ENCODE measurements around the gene LRRC25.

The LRRC25 gene

DNA sequence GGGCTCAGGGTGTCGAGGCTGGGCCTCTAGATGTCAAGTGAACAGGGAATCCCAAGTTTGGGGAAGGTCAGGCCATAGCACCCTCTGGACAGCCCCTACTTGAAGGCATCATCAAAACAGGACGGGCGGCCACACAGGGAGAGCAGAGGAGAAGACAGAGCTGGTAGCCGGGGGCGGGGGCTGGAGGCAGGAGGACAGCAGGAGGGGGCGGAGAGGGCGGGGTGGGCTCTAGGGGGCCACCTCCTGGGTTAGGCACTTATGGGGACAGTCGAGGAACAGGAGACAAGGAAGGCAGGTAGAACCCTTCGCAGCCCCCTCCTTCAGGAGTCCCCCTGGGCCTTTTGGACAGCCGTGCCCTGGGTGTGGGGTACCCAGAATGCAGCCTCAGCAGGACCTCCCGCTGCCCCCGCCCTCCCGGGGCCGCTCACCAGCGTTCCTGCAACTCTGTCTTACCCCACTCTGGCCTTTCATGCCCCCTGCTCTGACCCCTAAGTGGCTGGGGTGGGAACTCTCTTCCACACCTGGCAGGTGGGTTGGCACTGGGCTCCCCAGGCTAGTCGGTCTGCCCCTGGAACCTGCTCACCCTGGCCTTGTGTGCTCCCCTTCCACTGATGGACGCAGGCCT lies 27.6 kb upstream of the LRRC25 start:
- DNase-seq (ENCODE audit: low read depth in 2 of 2): no peak

DNA sequence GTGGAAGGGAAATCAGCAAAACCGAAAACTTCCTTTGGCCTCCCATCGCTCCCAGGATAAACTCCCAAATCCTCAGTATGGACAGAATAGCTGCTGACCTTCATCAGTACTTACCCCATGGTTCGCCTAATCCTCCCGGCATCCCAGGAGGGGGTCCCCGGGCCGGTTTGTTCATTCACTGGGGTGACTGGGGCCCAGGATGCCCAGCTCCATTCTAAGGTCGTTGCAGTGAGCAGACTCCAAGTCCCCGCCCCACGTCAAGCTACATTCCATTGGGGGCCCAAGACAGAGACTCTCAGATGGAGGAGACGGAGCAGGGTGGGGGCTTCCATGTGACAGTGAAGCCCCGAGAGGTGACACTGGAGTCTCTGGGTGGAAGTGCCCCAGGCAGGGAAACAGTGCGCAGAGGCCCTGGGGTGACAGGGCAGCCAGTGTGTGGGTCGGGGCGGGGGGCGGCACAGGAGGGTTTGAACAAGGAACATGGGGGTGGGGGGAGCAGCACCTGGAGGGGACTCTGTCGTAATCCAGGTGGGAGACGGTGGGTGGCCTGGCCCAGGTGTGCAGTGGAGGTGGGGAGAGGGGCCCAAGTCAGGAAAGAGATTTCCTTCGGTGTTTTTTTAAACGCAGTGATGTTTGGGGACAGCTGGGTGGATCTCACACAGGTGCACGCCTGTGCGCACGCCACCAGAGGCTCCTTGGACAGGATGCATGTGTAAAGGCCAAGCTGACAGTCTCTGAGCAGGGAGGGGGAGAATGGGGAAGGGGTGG lies 26.9 kb upstream of the LRRC25 start:
- DNase-seq (ENCODE audit: low read depth in 2 of 2): no peak

DNA sequence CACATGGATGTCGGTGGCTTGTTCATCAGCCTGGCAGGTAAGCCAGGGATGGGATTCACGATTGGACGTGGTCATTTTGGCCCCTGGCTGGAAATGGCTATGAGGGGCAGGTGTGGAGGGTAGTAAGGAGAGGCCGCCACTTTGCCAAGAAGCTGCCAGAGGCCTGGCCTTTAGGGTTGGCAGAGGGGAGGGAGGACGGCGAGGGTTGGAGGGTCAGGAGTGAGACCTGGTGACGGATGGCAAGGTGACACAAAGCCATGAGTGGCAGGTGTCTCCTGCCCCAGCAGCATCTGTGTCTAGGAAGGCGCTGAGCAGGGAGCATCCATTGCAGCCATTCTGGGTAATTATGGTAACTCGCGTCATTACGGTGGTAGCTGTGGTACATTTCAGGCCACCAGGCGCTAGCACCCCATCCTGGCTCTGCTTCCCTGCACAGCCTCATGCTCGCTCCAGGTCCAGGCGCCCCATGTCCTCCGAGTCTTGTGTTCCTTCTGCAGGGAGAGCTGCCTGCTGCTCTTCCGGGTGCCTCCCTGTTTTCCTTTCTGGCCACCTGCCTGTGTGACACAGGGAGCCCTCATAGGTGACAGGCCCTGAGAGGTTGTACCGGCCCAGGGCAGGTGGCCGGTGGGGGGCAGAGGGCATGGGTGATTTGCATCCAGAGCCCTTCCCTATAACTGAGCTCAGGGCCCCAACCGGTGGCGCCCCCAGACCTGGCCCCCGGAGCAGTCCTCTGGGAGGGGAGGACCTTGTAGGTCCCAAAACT lies 26.0 kb upstream of the LRRC25 start:
- no peak for DNase-seq (ENCODE audit: low read depth in 2 of 2)

DNA sequence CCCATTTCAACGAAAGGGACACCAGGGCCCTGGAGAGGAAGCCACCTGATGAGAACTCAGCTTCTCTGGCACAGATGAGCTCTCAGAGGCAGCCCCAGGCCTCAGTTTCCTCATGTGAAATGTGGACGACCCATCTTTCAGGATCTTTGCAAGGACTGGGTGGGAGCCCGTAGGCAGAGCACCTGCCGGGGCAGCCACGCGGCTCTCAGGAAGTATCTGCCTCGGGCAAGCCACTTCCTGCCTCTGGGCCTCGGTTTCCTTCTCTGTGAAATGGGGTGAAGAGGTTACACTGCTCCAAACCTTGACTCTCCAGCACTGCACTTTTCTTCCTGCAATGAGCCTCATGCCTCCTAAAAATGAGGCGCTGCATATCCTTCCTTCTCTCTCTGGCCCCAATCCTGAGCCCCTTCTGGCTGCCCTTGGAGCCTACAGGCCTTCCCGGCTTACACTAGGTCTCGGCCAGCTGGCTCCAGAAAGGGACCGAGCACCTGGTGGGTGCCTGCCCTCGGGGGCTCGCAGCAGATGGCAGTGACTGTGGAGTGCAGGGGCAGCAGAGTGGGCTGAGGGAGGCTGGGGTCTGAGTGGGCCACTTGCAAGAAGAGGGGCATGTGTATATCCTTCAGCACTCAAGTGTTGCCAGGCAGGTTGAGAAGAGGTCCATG lies 25.2 kb upstream of the LRRC25 start:
- DNase-seq (ENCODE audit: low read depth in 2 of 2): no peak

DNA sequence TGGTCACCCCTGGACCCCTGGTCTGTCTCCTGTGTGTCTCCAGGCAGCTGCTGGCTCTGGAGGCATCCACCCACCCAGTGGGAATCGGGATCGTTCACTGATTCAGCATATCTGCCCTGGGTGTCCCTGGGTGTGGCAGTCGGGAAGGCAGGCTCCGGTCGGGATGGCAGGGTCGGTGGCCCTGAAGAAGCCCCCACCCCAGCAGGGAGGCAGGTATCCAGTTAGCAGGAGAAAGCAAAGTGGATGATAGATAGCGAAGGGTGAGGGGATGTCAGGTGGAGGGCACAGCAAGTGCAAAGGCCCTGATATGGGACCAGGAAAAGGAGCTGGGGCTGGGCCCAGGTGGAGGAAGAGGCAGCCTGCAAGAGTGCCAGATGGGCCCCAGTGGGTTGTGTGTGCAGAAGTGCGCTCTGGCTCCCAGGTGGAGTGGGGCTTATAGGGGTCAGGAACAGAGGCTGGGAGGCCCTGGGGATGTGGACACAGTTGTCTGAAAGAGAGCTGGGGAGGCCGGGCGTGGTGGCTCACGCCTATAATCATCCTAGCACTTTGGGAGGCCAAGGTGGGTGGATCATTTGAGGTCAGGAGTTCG lies 24.0 kb upstream of the LRRC25 start:
- DNase-seq (ENCODE audit: low read depth in 2 of 2): no peak

DNA sequence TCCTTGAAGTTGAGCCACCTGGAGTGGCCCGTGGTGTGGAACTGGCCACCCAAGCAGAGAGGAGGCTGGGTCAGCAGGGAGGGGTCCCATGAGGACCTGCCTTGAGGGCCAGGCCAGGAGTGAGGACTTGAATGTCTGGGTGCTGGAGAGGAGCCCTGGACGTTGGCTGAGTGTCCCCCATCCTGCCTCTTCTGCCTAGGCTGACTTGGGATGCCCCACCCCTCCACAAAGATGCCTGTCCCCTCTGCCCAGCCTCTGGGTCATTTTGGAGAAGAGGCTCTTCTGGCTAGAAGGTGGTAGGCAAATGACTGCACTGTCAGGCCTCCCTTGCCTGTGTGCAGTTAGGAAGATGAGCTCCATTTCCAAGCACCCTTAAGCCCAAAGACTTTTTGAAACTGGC lies 23.5 kb upstream of the LRRC25 start:
- no peak for DNase-seq (ENCODE audit: low read depth in 2 of 2)

DNA sequence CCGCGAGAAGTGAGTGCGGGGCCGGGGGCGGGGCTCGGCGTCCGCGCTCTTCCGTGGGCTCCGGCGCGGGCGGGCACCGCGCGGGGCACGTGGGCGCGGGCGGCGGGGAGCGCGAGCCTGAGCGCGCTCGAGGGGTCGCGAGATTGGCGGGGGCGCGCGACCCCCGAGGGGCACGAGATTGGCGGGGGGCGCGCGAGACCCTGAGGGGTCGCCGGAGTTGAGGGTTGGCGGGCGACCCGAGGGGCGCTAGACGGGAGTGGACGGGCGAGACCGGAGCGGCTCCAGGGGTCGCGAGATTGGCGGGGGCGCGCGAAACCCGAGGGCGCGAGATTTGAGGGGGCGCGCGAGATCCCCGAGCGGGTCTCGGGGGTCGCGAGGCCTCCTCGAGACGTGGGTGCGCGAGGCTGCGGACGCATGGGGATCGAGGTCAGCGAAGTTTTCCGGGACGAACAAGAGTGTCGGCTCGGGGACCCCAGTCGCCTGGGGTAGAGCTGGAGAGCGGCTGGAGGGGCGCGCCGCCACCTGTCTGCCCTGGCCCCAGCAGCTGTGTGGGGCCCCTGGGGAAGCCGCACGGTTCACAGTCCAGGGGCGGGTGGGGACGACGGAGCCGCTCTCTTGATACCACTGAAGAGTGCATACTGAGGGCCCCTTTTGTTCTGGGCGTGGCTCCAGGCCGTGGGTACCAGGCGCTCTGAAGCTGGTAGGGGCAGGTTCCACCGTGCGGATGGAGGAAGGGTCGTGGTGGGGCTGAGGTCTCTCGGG lies 22.5 kb upstream of the LRRC25 start:
- DNase-seq (ENCODE audit: low read depth in 2 of 2): no peak

DNA sequence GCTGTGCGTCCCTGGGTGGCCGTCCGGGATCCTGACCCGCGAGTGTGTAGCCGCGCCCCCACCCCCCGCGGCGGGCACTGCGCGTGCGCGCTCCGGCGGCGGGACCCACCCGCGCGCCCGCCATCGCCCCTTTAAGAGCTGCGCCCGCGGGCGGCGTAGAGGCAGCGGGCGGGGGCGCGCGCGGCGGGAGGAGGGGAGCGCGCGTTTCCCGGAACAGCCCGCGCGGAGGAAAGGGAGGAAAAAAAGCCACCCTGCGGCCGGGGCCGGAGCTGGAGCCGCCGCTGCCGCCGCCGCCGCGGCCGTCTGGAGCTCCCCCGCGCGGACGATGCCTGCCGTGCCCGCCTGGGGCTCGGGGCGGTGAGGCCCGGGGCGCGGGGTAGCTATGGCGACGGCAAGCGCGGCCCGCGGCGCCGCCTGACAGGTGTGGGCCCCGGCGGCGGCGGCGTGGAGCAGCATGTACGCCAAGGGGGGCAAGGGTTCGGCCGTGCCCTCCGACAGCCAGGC lies 21.8 kb upstream of the LRRC25 start, which contains the start of gene SSBP4:
Gene SSBP4 (plus strand): TSS at position 204 of the 504 bp plus-strand sequence. CDS start 251 bp downstream, at position 455.
- DNase-seq (ENCODE audit: low read depth in 2 of 2): peak in 1 of 2 donors; percentile 44

DNA sequence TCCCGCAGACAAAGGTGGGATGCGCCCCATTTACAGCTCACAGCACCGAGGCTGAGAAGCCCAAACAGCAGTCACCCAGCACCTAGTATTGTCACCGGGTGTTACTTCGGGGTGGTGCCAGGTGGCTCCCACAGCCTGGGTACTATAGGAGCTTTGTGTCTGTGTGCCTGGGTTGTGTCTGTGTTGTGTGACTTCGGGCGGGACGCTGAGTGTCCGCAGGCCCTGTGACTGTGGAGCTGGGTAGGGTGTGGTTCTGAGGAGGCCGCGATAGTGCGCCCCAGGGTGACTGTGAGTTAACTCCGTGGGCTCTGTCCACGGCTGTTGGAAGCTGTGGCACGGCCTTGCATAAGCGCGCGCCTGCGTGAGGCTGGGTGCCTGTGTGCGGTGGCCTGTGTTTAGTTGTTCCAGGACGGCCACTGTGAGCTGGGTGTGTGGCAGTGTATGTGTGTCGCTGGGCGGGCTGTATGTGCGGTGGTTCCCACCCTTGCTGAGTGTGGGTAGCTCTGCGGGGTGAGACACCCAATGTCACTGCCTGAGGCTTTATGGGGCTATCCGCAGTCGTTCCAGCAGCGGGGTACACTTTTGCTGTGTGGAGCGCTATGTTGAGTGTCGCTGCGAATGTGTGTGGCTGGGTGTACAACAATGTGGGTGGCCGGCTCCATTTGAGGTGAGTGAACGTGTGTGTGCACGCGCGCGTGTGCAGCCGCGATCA lies 21.2 kb upstream of the LRRC25 start:
- no peak for DNase-seq (ENCODE audit: low read depth in 2 of 2)

DNA sequence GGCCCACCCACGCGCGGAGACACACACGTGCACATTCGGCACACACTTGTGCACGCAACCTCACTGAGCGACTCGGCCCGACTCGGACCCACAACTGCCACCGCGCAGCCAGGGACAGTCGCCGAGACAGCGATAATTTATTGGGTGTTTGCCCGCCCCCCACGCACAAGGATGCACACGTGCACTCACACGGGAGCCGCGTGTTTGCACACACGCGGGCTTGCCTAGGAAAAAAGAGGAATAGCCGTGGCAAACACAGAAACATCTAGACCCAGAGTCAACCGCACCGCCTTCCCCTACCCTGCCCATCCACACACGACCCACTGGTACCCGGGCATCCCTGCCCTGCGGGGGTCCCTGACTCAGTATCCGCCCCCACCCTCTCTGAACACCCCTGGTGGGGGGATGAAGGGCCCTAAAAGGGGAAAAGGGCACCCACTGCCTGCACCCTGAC lies 20.6 kb upstream of the LRRC25 start:
- no peak for DNase-seq (ENCODE audit: low read depth in 2 of 2)

DNA sequence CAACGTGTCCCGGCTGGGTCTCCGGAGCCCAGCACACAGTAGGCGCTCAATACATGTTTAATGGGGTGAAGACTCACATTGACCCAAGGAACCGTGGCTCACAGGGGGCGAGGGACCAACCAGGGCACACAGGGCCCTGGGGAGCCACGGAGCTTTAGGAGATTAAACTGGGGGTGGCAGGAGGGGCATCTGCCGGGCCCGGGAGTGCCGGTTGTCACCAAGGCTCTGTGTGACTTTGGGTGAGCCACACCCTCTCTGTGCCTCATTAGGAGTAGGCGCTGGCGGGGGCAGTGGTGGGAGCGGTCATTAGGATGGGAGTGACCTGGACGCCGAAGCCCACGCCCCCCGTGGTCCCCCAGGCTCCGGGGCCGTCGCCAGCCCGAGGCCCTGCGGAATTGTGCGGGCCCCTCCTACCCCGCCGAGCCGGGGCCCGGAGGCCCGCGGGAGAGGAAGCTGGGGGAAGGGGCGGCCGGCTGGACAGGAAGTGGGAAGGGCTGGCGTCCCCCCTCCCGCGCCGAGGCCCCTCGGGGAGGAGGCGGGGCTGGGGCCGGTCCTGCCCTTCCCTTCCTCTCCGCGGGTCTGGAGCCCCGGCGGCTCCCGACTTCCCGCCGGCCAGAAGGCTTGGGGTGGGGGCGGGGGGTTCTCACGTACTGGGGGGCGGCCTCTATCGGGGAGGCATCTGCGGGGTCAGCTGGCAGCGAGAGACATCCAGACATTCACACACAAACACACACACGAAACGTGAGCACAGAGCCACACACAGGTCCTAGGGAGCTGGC lies 20.0 kb upstream of the LRRC25 start:
- DNase-seq (ENCODE audit: low read depth in 2 of 2): no peak

DNA sequence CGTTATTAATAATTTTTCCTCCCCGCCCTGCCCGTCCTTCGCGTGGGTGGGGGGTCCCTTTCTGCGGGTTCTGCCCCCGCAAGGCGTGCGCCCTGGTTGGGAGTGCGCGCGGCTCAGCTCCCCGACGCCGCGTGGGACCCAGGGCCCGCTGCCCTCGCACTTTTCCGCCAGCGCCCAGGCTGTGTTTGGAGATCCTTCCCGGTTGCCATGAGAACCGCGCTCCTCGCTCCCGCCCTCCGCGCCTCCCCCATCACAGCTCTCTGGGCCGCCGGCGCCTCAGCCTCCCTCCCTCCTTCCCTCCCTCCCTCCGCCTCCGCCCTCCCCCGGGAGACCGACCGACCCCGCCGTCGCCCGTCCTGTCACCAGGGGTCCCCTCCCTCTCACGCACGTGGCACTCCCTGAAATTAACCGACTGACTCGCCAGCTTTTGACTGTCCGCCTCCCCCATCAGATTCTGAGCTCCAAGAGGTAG lies 19.4 kb upstream of the LRRC25 start:
- no peak for DNase-seq (ENCODE audit: low read depth in 2 of 2)

DNA sequence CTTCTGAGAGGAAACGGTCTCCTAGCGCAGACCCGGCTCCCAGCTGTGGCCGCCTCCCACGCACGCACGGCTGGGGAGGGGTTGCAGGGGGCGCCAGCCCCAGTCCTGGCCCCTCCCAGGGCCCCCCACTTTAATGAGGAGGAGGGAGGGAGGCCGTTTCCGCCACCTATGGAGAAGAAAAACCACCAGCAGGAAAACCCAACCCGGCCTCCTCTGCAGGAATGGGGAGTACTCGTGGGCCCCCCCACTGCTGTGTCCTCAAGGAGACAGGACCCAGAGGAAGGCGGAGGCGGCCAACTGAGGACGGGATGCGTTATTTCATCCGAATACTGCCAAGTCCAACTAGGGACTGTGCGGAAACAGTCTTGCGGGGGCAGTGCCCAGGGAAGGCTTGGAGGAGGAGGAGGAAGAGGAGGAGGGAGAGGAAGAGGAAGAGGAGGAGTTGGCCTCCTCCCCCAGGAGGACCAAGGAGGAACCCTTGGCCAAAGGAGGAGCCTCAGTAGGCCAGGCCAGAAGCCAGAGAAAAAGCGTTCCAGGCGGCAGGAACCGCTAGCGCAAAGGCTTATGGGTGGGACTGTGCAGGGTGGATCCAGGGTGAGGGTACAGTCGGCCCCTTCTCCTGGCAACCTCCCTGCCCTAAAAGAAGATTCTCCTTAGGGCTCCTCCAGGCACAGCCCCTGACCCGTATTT lies 17.9 kb upstream of the LRRC25 start:
- DNase-seq (ENCODE audit: low read depth in 2 of 2): no peak

DNA sequence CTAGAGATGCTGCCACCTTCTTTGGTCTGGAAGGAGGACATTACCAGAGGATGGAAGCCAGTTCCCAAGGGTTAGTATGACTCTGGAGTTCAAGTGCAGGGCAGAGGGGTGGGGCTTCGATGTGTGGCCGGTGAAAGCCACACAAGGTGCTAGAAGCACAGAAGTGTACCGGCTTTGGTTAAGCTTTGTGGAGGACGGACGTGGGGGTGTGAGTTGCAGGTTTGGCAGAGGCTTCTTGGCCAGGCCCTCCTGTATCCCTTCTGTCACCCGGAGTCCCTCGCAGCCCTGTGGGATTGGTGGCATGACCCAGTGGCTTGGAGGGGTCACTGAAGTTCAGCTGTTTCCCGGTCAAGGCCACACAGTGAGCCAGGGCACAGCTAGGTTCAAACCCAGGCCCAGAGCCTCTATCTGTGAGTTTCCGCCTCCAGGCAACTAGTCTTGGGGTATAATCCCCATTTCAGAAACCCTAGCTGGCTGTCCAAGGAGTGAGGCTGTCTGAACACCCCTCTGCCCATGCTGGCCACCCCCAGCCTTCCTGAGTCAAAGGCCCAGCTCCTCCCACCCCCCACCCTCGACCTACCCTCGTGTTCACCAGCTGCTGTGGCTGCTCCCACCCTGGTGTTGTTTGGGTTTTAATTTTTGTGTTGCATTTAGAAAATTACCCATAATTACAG lies 17.2 kb upstream of the LRRC25 start:
- no peak for DNase-seq (ENCODE audit: low read depth in 2 of 2)

DNA sequence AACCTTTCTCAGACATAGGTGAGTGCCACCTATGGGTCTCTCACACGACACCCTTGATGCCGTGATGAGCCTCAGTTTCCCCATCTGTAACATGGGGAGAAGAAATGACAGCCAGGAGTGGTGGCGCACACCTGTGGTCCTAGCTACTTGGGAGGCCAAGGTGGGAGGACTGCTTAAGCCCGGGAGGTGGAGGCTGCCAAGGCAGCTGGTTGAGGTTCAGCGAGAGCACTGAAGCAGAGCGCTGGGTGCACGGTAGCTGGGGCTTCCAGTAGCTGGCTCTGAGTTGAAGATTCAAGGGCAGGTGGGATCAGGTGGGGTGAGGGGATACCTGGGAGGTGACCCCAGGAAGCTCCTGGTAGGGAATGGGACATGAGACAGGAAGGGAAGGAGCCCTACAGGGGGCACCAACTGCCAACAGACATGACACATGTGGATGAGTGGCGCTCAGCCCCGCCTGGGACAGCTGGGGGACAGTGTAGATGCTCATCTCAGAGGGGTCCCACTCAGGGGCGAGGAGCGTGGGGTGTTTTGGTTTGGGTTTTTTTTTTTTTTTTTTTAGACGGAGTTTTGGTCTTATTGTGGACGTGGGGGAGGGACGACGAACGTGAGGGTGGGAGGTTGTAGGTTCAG lies 15.3 kb upstream of the LRRC25 start:
- DNase-seq (ENCODE audit: low read depth in 2 of 2): no peak

DNA sequence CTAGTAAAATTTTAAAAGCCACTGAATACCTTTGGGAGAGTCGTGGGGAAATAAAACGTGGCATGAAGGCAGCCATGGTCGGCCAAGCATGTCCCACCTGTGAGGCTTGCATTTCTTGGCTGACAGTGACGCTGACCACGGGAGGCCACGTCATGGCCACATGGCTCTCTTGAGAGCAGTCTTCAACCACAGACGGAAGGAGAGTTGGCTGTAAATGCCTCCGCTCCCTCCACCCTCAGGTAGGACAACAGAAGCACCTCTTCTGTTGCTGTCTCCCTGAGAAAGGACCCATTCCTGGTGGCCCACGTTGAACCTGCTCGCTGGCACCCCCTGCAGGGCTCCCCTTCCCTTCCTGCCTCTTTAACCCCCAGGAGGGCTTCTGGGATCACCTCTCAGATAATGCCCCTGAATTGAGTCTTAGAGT lies 10.6 kb upstream of the LRRC25 start:
- DNase-seq (ENCODE audit: low read depth in 2 of 2): no peak

DNA sequence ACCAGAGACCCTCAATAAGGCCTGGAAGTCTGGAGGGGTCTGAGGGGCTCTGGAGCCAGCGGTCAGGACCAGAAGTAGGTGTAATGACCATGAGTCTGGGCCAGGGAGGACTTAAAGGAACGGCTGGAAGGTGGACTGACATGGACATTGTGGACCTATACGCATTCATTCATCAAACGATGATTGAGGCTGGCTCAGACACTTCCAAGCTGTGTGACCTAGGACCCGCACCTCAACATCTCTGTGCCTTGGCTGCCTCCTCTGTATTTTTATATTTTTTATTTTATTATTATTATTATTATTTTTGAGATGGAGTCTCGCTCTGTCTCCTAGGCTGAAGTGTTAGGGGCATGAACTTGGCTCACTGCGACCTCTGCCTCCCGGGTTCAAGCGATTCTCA lies 9.3 kb upstream of the LRRC25 start:
- DNase-seq (ENCODE audit: low read depth in 2 of 2): no peak

Data from stimulated activated CD4-positive, alpha-beta T cell treated with anti-CD3 and anti-CD28 coated beads, Interleukin-1b, Interleukin-23, amount 100 ng/mL, for 1 hour (primary cell).